Measurements from ENCODE around the gene KCNJ14.

The KCNJ14 gene

DNA sequence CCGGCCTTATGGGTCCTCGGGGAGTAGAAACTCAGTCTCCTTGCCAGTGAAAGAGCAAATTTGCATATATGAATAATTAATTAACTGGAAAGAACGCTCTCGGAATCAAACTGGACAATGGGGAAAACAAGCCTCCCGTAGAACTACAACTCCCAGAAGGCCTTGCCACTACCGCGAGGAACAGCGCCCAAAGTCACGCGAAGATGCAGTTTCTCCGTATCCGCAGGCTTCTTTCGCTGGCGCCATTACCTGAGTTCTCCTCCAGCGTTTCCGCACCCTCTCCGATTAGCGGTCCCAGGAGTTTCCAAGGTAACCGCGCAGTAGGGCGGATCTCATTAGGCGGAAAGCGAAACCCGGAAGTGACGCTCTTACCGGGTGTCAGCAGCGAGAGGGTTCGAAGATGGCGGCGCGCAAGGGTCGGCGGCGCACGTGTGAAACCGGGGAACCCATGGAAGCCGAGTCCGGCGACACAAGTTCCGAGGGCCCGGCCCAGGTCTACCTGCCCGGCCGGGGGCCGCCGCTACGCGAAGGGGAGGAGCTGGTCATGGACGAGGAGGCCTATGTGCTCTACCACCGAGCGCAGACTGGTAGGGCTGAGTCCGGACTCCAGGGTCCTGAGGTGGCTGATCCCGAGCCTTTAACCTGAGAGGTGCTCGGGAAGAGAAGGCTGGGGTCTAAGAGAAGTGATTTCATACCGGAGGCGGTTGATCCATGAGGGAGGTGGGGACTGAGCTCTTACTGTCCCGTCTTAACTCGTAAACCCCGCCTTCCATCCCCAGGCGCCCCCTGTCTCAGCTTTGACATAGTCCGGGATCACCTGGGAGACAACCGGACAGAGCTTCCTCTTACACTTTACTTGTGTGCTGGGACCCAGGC is 9.5 kb upstream of the KCNJ14 start, which contains the start of gene GRWD1:
Gene GRWD1 (plus strand): TSS at position 378 of the 876 bp plus-strand sequence. CDS start 23 bp downstream, at position 401.
- DNase-seq = peak; percentile 94

DNA sequence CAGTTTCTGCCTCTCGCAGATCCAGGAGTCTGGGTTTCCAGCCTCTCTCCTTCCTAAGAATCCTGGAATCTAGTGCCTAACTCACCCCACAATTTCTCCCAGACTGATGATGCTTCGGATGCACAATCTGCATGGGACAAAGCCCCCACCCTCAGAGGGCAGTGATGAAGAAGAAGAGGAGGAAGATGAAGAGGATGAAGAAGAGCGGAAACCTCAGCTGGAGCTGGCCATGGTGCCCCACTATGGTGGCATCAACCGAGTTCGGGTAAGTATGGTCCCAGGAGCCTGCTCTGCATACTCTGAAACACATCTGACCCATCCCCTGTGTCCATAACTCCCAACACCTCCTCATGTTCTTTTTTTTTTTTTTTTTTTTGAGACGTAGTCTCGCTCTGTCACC is 8.8 kb upstream of the KCNJ14 start:
- DNase-seq = no peak

DNA sequence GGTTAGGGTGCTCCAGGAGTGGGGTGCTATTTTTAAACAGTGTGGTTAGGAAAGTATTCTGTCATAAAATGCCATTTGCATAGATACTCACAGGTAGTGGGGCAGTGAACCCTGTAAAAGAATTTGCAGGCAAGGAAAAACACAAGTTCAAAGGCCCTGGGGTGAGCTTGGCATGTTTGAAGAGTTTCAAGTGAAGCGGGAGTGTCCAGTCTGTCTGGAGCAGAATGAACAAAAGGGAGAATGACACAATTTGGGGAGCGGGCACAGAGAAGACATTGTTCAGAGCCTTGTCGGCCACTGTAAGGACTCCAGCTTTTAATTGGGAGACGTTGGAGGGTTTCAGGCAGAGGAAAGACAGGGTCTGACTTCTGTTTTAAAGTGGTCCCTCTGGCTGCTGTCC is 6.8 kb upstream of the KCNJ14 start:
- no peak for DNase-seq

DNA sequence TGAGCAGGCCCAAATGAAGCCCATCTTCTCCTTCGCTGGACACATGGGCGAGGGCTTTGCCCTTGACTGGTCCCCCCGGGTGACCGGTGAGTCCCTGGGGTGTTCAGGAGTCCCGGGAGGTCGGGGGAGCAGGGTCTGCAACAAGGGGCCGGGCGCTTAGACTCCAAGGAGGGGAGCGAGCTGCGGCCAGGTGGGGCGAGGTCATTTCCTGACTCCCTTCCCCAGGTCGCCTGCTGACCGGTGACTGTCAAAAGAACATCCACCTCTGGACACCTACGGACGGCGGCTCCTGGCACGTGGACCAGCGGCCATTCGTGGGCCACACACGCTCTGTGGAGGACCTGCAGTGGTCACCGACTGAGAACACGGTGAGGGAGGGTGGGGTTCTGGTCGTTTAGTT is 4.9 kb upstream of the KCNJ14 start:
- DNase-seq = no peak

DNA sequence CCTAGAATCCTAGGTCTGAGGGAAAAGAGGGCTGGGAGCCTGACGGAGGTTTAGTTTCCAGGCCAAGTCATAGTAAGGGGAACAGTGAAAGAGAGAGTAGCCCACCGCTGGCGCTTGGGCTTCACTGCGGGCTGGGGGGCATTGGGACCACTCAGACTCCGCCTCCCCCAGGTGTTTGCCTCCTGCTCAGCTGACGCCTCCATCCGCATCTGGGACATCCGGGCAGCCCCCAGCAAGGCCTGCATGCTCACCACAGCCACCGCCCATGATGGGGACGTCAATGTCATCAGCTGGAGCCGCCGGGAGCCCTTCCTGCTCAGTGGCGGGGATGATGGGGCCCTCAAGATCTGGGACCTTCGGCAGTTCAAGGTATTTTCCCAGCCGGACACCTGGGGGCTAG is 4.5 kb upstream of the KCNJ14 start:
- DNase-seq = no peak

DNA sequence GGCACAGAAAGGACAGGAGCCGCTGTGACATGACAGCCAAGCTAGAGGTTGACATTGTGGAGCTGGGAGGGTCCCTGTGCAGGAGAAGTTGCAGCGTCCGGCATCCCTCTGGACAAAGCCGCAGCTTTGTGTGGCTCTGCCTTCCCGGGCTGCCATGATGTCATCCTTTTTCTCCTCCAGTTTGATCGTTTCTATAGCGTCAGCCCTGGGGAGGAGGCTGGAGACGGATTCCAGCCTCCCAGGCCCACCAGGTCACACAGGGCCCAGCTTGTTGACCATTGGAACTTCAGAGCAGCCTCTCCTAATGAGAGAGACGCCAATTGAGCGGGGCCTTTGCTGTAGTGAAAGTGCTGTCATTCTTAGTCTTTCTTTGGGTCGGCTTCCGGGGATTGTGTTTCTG is 3.8 kb upstream of the KCNJ14 start:
- DNase-seq = no peak

DNA sequence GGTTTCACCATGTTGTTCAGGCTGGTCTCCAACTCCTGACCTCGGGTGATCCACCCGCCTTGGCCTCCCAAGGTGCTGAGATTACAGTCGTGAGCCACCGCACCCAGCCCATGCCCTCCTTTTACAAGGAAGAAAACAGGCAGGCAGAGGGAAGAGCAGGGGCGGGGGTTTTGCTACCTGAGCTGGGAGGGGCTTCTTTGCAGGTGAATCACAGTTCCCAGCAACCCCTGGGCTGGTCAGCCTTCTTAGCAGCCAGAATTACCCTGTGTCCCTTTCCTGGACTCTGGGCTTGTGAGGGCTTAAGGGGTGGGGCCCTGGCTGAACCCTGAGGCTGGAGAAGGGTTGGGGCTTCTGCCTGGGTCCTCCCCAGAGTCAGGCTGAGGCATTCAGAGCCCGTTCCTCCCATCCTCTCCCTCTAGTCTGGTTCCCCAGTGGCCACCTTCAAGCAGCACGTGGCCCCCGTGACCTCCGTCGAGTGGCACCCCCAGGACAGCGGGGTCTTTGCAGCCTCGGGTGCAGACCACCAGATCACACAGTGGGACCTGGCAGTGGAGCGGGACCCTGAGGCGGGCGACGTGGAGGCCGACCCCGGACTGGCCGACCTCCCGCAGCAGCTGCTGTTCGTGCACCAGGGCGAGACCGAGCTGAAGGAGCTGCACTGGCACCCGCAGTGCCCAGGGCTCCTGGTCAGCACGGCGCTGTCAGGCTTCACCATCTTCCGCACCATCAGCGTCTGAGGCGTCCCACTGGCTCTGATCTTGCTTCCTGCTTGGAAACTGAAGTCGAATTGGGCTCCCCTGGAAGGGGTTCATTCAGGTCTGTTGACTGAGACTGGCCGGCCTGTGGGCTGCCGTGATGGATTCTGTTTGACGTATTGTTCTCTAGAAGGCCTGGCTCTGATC is 2.8 kb upstream of the KCNJ14 start:
- DNase-seq = no peak

DNA sequence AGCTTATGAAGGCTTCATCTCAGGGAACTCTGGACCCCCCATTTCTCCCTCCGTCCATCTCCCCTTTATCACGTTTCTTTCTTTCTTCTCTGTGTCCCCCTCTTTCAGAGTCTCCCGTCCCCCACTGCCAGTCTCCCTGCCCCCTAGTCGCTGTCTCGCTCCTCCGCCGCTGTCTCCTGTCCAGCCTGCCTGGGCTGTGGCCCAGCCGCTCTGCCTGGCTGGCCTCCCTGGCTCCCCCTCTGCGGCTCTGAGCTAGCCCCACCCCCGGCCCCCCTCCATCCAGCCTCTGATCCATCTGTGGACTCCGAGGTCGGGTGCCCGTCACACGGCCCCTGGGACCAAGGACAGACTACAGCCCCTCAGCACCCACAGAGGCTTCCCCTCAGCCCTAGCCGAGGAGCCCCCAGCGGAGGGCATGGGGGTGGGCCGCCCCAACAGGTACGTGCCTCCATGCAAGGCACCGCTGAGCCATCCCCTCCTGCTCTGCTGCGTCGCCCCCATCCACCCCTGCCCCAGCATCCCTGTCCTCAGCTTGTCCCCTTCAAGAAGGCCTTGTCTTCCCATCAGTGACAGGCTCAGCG is 1.1 kb upstream of the KCNJ14 start:
- DNase-seq = no peak

DNA sequence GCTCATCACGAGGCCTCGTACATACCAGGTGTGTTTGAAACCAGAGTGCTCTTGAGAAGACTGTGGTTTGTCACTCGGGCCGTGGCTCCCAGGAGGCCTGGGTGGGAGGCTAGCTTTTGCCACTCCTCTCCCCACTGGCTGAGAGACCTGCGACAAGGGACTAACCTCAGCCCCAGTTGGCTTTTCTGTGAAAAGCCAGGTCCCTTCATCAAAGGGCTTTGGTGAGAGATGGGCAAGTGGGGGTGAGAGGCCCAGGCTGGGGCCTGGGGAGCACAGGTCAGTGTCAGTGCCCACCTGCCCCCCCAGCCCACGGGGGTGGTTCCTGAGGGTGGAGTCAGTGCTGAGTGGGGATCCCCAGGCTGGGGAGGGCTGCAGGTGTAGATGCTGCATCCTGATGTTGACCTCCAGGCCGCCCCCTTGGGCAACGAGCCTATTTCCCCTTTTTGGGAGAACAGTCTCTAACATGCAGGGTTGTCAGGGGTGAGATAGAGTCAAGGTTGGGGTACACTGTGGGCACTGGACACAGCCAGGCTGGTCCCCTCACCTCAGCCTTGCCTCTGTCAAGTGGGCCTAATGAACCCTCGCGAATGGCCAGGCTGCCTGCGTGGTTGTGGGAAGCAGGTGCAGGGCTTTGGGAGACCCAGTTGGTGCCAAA is 661 bp downstream of the KCNJ14 start:
- DNase-seq = no peak

DNA sequence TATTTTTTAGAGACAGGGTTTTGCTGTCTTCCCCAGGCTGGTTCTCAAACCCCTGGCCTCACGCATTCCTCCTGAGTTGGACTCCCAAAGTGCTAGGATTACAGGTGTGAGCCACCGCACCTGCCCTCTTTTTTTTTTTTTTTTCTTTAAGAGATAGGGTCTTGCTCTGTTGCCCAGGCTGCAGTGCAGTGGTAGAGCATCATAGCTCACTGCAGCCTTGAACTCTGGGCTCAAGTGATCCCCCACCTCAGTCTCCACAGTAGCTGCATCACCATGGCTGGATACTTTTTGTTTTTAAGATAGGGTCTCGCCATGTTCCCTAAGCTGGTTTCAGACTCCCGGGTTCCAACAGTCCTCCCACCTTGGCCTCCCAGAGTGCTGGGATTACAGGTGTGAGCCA is 1.5 kb downstream of the KCNJ14 start:
- no peak for DNase-seq

DNA sequence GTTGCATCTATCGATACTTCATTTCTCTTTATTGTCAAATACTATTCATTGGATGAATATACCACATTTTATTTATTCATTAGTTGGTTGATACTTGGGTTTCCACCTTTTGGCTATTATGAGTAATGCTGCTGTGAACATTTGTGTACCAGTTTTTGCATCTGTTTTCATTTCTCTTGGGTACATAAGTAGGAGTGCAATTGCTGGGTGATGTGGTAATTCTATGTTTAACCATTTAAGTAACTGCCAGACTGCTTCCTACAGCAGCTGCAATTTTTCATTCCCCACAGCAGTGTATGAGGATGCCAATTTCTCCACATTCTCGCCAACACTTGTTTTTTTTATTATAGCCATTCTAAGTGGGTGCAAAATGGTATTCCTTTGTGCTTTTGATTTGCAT is 2.6 kb downstream of the KCNJ14 start:
- DNase-seq = no peak

DNA sequence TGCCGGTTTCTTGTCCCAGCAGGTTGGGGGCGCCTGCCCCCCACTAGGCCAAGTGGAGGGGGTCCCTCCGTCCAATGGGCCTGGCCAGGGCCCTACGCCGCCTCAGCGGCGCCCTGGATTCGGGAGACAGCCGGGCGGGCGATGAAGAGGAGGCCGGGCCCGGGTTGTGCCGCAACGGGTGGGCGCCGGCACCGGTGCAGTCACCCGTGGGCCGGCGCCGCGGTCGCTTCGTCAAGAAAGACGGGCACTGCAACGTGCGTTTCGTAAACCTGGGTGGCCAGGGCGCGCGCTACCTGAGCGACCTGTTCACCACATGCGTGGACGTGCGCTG is 6.2 kb downstream of the KCNJ14 start:
- DNase-seq = no peak

DNA sequence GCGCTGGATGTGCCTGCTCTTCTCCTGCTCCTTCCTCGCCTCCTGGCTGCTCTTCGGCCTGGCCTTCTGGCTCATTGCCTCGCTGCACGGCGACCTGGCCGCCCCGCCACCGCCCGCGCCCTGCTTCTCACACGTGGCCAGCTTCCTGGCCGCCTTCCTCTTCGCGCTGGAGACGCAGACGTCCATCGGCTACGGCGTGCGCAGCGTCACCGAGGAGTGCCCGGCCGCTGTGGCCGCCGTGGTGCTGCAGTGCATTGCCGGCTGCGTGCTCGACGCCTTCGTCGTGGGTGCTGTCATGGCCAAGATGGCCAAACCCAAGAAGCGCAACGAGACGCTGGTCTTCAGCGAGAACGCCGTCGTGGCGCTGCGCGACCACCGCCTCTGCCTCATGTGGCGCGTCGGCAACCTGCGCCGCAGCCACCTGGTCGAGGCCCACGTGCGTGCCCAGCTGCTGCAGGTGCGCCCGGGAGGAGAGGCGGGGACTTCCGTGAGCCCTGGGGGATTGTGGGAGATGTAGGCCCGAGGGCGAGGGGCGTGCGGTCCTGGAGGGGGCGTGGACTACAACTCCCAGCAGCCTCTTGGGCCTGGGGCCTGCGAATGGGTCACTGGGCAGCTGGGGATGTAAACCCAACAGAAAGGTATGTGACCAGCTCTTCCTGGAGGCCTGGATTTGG is 6.7 kb downstream of the KCNJ14 start:
- no peak for DNase-seq

DNA sequence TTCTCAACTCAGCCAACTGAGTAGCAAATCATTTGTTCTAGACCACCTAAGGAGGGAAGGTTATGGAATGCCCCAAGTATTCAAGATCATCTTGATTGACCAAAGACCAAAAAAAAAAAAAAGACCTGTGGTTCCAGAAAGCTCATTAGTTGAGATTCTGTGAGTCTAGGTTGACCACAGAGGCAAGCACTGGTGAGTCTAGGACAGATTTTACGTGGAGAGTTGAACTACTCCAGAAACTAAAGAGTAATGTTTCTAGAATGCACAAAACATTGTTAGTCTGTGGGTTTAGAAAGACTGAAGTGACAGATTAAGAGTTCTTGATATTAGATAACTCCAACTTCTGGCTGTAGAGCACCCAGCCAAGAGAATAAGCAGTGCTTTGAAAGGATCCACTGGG is 9.8 kb downstream of the KCNJ14 start:
- DNase-seq = no peak

DNA sequence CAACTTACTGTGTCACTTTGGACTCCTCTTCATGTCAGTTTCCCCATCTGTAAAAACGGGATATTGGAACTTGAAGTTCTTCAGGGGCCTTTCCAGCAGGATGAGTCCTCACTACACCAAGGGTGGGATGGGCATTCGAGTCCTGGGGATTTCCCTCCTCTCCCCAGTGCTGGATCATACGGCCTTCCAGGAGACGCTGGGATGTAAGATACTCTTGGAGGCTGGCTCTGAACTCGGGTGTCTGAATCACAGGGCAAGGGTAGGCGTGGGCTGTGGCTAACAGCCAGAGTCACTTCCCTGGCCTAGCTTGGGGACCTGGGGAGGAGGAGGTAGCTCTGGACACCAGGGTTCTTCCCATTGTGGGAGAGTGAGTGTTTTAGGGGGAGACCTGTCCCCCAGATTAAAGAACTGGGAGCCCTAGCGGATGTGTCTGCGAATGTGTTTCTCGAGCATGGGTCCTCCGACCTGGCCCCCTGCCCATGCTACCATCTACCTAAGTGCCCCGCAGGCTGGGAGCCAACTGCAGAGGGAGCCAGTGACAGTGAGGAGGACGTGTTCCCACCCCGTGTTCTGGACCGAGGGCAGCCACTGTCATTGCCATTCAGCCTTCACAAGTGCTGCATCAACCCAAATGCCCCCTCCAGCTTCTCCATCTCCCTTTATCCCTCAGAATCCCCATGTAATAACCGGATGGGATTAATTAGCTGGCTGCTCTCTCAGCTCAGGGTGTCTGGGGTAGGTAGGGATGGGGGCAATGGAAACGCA is 11.4 kb downstream of the KCNJ14 start:
- DNase-seq = peak; percentile 43

DNA sequence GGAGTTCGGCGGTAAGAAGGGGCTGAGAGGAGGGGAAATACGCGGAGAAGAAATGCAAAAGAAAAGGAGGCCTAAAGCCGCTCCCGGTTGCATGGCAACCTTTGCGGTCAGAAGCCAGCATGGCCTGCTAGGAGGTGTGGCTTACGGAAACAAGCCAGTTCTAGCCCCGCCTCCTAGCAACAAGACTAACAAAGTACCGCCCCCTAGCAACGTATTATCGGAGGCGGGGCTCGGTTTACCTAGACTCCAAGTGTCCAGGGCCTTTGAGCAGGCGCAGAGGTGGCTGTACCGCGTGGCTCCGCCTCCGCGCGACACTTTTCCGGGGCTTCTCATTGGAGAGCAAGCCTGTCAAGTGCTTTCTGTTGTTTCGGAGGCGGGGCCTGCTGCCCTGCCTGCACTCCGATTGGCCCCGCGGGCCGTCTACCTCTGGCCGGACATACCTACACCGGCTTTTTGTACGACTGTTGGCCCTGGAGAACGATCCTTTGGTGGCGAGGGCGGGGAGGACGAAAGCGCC is 13.5 kb downstream of the KCNJ14 start:
- peak; percentile 98 for DNase-seq

DNA sequence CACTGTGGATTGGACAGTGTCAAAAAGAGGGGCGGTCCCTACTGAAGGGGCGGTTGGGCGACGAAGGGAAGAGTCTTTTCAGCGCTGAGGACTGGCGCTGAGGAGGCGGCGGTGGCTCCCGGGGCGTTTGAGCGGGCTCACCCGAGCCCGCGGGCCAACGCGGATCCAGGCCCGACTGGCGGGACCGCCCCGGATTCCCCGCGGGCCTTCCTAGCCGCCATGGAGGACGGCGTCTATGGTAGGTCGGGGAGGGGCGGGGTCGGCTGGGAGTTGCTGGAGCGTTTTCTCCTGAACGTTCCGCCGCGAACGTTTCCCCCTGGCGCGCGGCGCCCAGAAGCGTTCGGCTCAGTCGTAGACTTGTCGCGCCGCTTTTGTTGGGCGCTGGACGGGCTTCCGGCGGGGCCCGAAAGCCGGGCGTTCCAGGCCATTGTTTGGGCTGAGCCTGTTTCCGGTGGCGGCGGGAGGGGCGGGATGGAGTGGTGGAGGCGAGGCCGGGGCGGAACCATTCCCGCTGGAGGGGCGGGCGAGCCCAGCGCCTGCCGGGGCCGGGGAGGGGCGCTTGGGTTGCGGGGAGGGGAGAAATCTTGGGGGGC is 14.0 kb downstream of the KCNJ14 start, which contains the start of gene CYTH2:
Gene CYTH2 (plus strand): TSS at position 81 of the 593 bp plus-strand sequence. CDS start 139 bp downstream, at position 220.
- DNase-seq = peak; percentile 37

DNA sequence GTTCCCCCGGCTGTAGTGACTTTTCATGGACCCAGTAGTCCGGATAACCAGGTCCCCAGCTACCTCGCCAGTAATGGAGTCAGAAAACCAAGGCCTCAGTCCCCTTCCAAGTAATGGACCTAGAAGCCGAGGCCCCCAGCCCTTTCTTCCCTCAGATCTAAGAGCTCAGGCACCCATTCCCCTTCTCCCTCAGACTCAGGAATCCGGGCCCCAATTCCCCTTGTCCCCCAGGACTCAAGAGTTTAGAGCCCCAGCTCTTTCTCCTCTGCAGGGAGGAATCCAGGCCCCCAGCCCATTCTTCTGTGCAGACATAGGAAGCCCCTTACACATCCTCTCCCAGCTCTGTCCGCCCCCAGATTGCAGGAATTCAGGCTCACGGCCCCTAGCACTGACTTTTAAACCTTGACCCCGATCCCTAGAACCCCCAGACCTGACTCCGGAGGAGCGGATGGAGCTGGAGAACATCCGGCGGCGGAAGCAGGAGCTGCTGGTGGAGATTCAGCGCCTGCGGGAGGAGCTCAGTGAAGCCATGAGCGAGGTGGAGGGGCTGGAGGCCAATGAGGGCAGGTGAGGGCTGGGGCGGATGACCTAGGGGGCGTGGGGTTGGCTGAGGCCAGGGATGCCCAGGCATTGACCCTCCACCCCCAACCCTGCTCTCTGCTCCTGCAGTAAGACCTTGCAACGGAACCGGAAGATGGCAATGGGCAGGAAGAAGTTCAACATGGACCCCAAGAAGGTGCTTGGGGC is 14.7 kb downstream of the KCNJ14 start:
- no peak for DNase-seq

DNA sequence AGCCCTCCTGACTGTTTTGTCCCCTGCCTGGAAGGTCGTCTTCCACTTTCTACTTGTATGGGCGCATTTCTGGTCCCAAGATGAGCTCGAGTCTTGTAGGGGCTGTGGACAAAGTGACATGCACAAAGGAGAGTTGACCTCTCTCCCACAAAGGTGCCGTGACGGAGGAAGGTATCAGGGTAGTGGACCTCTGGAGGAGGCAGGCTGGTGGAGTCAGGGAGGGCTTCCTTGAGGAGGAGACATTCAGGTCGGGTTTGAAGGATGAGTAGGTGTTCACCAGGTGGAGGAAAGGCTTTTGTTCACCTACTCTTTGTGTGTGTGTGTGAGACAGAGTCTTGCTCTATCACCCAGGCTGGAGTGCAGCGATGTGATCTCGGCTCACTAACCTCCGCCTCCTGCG is 15.5 kb downstream of the KCNJ14 start:
- no peak for DNase-seq

DNA sequence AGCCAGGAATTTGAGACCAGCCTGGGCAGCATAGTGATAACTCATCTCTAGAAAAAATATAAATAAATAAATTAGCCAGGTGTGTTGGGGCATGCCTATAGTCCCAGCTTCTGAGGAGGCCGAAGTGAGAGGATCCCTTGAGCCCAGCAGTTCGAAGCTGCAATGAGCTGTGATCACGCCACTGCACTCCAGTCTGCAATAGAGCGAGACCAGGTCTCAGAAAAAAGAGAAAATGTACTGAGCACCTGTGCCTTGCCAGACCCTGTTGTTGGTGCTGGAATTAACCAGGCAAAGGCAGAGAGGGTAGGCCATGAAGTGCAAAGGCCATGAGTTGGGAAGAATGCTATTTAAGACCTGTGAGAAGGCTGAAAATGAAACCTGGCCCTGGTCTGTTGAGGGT is 16.5 kb downstream of the KCNJ14 start:
- DNase-seq = no peak

Data from NCI-H1092 (cell line).